ENCODE results near the gene PPP2R2C. TPM values are rescaled to one million over a fixed set of nuclear protein-coding genes. Genes with fewer than 3 reads are reported as not detected.

PPP2R2C gene
- total and polyA plus RNA-seq, 2 experiments from 2014 or later = 1.3 to 9.2 TPM

GRCh38 chr4:6369511-6369910 is 102.9 kb downstream of the PPP2R2C start:
- Histone ChIP-seq H3K4me1 (ENCODE audit: insufficient read depth) (peaks cover 9% of the 10 kb centered on the region; the same call in 1 of the 2 replicates), H2AFZ (no peak overlapping the region), H3K79me2 (replicated peaks; ENCODE audit: insufficient read depth) (no peaks in the 10 kb centered on the region), H3K27me3 (ENCODE audit: insufficient read depth) (no peaks in the 10 kb centered on the region), H3K27ac (ENCODE audit: low read depth) (no peak overlapping the region), H4K20me1 (replicated peaks; ENCODE audit: insufficient read depth) (no peaks in the 10 kb centered on the region), H3K36me3 (ENCODE audit: insufficient read depth) (no peaks in the 10 kb centered on the region), H3F3A (replicated peaks; ENCODE audit: low read depth) (no peaks in the 10 kb centered on the region), H3K4me2 (no peak overlapping the region), H3K9me2 (ENCODE audit: insufficient read depth) (no peaks in the 10 kb centered on the region), H3K4me3 (no peak overlapping the region)
- Mint-ChIP-seq H3K36me3 (ENCODE audit: low read depth) (no peaks in the 10 kb centered on the region), H3K4me3 (no peak overlapping the region), H3K27ac (no peak overlapping the region), H3K9me3 (no peaks in the 10 kb centered on the region), H3K4me1 (peaks cover 21% of the 10 kb centered on the region), H3K27me3 (ENCODE audit: insufficient read depth, low read depth, poor library complexity) (peaks cover 6% of the 10 kb centered on the region)
- TF ChIP-seq ZNF331 (CRISPR knock-in tag; IDR thresholded peaks at IDR 0.05; ENCODE audit: low read depth) (no peak), EZH2phosphoT487 (IDR thresholded peaks at IDR 0.05; ENCODE audit: unreplicated experiment) (no peak), ZNF114 (CRISPR knock-in tag; IDR thresholded peaks at IDR 0.05) (no peak), NANOG (IDR thresholded peaks at IDR 0.05; ENCODE audit: borderline replicate concordance) (no peak), CTCF (conservative IDR thresholded peaks at IDR 0.05; ENCODE audit: low read depth in 2 of 2) (no peak), STAT1 (IDR thresholded peaks at IDR 0.05; ENCODE audit: unreplicated experiment) (no peak)
- DNase-seq (ENCODE audit: low spot score) (no peak), ATAC-seq (no peak)

GRCh38 chr4:6369035-6369434 is 103.4 kb downstream of the PPP2R2C start:
- H3K79me2 ChIP-seq (replicated peaks; ENCODE audit: insufficient read depth) = no peaks in the 10 kb centered on the region
- H3K36me3 ChIP-seq (ENCODE audit: insufficient read depth) = no peaks in the 10 kb centered on the region
- Mint-ChIP-seq H3K27me3 (ENCODE audit: insufficient read depth, low read depth, poor library complexity) (peaks cover 7% of the 10 kb centered on the region), H3K4me3 (no peak overlapping the region), H3K27ac (no peak overlapping the region), H3K9me3 (no peaks in the 10 kb centered on the region; the same call in 2 of the 3 replicates), H3K36me3 (ENCODE audit: low read depth) (no peaks in the 10 kb centered on the region), H3K4me1 (peaks cover 25% of the 10 kb centered on the region)
- no peak overlapping the region for H3K4me2 ChIP-seq
- no peak for DNase-seq (ENCODE audit: low spot score)
- H4K20me1 ChIP-seq (replicated peaks; ENCODE audit: insufficient read depth) = no peaks in the 10 kb centered on the region
- TF ChIP-seq POLR2AphosphoS5 (IDR thresholded peaks at IDR 0.05; ENCODE audit: low read depth) (no peak), ZNF114 (CRISPR knock-in tag; IDR thresholded peaks at IDR 0.05) (no peak)
- no peak overlapping the region for H2AFZ ChIP-seq
- no peak overlapping the region for H3K4me3 ChIP-seq
- ATAC-seq = no peak
- no peak overlapping the region for H3K27ac ChIP-seq (ENCODE audit: low read depth)
- no peaks in the 10 kb centered on the region for H3K9me2 ChIP-seq (ENCODE audit: insufficient read depth)
- no peaks in the 10 kb centered on the region for H3K27me3 ChIP-seq (ENCODE audit: insufficient read depth)
- H3F3A ChIP-seq (replicated peaks; ENCODE audit: low read depth) = no peaks in the 10 kb centered on the region
- H3K4me1 ChIP-seq (ENCODE audit: insufficient read depth) = peaks cover 9% of the 10 kb centered on the region; the same call in 1 of the 2 replicates

- H3K9me3 Mint-ChIP-seq = no peaks in the 10 kb centered on the region; the same call in 2 of the 3 replicates
- Histone ChIP-seq H3F3A (replicated peaks; ENCODE audit: low read depth) (no peaks in the 10 kb centered on the region), H3K4me3 (no peak overlapping the region), H3K9me2 (ENCODE audit: insufficient read depth) (no peaks in the 10 kb centered on the region), H3K4me2 (no peak overlapping the region), H3K27me3 (ENCODE audit: insufficient read depth) (no peaks in the 10 kb centered on the region), H4K20me1 (replicated peaks; ENCODE audit: insufficient read depth) (no peaks in the 10 kb centered on the region), H3K36me3 (ENCODE audit: insufficient read depth) (no peaks in the 10 kb centered on the region), H3K27ac (ENCODE audit: low read depth) (no peak overlapping the region), H3K79me2 (replicated peaks; ENCODE audit: insufficient read depth) (no peaks in the 10 kb centered on the region), H3K4me1 (ENCODE audit: insufficient read depth) (peaks cover 9% of the 10 kb centered on the region; the same call in 1 of the 2 replicates), H2AFZ (no peak overlapping the region)
- H3K27ac Mint-ChIP-seq = no peak overlapping the region
- H3K36me3 Mint-ChIP-seq (ENCODE audit: low read depth) = no peaks in the 10 kb centered on the region
- peaks cover 27% of the 10 kb centered on the region for H3K4me1 Mint-ChIP-seq
- DNase-seq (ENCODE audit: low spot score) (no peak), ATAC-seq (no peak)
- no peak overlapping the region for H3K4me3 Mint-ChIP-seq
- H3K27me3 Mint-ChIP-seq (ENCODE audit: insufficient read depth, low read depth, poor library complexity) = peaks cover 7% of the 10 kb centered on the region
- TF ChIP-seq REST (IDR thresholded peaks at IDR 0.05; ENCODE audit: unreplicated experiment) (no peak), CREB1 (CRISPR knock-in tag; IDR thresholded peaks at IDR 0.05; ENCODE audit: low read depth) (no peak), ETS1 (IDR thresholded peaks at IDR 0.05) (no peak), JUNB (IDR thresholded peaks at IDR 0.05; ENCODE audit: unreplicated experiment) (no peak), POLR2AphosphoS5 (IDR thresholded peaks at IDR 0.05; ENCODE audit: low read depth) (no peak)
Measured at GRCh38 chr4:6368601-6369000, 103.8 kb downstream of the PPP2R2C start.

Data from GM23338 (cell line).